ENCODE data around the gene ZBTB2. TPM values are rescaled to one million over a fixed set of nuclear protein-coding genes. Genes with fewer than 3 reads are reported as not detected.
A peak's percentile ranks its signal among the peaks of the same experiment; 100 is the strongest.

ZBTB2 gene
- total RNA-seq, 1 experiment from 2014 or later, result 14.3 TPM

DNA sequence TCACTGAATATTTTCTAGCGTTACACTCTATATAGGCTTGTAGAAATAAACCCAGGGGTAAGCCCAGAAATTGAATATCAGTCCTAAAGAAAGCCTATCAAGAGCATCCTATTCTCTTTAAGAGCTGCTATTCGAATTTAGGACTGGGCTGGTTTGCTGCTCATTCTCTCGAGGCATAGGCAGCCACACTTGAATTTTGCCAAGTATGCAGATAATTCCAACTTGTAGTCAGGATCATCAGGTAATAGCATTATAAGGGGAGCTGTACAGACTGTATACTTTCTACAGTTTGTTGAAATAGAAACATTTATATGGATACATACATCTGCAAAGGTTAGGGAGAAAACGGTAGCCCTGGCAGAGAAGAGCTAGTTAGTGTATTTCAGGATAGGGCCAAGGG is 2.1 kb upstream of the ZBTB2 start (continued):
- TF ChIP-seq, protein P1, sequence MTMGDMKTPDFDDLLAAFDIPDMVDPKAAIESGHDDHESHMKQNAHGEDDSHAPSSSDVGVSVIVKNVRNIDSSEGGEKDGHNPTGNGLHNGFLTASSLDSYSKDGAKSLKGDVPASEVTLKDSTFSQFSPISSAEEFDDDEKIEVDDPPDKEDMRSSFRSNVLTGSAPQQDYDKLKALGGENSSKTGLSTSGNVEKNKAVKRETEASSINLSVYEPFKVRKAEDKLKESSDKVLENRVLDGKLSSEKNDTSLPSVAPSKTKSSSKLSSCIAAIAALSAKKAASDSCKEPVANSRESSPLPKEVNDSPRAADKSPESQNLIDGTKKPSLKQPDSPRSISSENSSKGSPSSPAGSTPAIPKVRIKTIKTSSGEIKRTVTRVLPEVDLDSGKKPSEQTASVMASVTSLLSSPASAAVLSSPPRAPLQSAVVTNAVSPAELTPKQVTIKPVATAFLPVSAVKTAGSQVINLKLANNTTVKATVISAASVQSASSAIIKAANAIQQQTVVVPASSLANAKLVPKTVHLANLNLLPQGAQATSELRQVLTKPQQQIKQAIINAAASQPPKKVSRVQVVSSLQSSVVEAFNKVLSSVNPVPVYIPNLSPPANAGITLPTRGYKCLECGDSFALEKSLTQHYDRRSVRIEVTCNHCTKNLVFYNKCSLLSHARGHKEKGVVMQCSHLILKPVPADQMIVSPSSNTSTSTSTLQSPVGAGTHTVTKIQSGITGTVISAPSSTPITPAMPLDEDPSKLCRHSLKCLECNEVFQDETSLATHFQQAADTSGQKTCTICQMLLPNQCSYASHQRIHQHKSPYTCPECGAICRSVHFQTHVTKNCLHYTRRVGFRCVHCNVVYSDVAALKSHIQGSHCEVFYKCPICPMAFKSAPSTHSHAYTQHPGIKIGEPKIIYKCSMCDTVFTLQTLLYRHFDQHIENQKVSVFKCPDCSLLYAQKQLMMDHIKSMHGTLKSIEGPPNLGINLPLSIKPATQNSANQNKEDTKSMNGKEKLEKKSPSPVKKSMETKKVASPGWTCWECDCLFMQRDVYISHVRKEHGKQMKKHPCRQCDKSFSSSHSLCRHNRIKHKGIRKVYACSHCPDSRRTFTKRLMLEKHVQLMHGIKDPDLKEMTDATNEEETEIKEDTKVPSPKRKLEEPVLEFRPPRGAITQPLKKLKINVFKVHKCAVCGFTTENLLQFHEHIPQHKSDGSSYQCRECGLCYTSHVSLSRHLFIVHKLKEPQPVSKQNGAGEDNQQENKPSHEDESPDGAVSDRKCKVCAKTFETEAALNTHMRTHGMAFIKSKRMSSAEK (CRISPR knock-in tag; IDR thresholded peaks at IDR 0.05; ENCODE audit: borderline replicate concordance), result no peak
- TF ChIP-seq ZNF138 (CRISPR knock-in tag; conservative IDR thresholded peaks at IDR 0.05) (no peak), MLX (CRISPR knock-in tag; IDR thresholded peaks at IDR 0.05) (no peak), RORB (CRISPR knock-in tag; IDR thresholded peaks at IDR 0.05) (no peak), ATF2 (CRISPR knock-in tag; IDR thresholded peaks at IDR 0.05; ENCODE audit: borderline replicate concordance, low read depth) (no peak)

DNA sequence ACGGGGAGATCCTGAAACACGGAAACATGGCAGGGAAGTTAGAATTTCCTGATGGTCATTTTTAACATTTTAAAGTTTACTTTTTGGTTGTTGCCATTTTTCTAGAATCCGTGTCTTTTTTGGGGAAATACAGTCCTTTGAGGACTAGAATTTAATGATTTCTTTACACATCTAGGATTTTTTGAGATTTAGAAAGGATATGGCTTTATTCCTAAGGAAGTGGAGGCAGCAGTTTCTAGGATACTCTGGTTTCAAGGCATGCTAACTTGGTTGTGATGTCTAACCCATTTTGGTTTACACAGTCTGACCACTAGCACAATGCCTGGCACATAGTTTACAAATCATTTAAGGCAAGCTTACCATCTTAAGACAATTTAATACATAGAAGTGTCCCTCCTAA is 1.1 kb upstream of the ZBTB2 start:
- Mint-ChIP-seq H3K27me3 (ENCODE audit: low read depth) (no peaks in the 10 kb centered on the region), H3K4me1 (peaks cover 47% of the 10 kb centered on the region), H3K4me3 (peak overlapping the region; percentile 93), H3K36me3 (peaks cover 25% of the 10 kb centered on the region), H3K9me3 (no peaks in the 10 kb centered on the region), H3K27ac (peak overlapping the region; percentile 99)
- no peak for ATAC-seq
- DNase-seq (ENCODE audit: low spot score), result no peak
- CTCF ChIA-PET, result interaction anchor here (1.1 kb wide), 1 partner anchor 14 kb away, joined by 3 read pairs; no protein-coding TSS in a partner anchor
- POLR2A ChIA-PET, result no interaction called here
- TF ChIP-seq, protein P1 (CRISPR knock-in tag; IDR thresholded peaks at IDR 0.05; ENCODE audit: borderline replicate concordance), result no peak
- TF ChIP-seq JAZF1 (CRISPR knock-in tag; IDR thresholded peaks at IDR 0.05), result no peak
- no peak for TF ChIP-seq TCF7 (CRISPR knock-in tag; IDR thresholded peaks at IDR 0.05; ENCODE audit: low read depth)
- TF ChIP-seq SMAD4 (CRISPR knock-in tag; IDR thresholded peaks at IDR 0.05), result no peak
- no peak for TF ChIP-seq OVOL2 (CRISPR knock-in tag; IDR thresholded peaks at IDR 0.05; ENCODE audit: borderline replicate concordance)
- no peak for TF ChIP-seq USF2 (CRISPR knock-in tag; IDR thresholded peaks at IDR 0.05)
- TF ChIP-seq, protein P2, sequence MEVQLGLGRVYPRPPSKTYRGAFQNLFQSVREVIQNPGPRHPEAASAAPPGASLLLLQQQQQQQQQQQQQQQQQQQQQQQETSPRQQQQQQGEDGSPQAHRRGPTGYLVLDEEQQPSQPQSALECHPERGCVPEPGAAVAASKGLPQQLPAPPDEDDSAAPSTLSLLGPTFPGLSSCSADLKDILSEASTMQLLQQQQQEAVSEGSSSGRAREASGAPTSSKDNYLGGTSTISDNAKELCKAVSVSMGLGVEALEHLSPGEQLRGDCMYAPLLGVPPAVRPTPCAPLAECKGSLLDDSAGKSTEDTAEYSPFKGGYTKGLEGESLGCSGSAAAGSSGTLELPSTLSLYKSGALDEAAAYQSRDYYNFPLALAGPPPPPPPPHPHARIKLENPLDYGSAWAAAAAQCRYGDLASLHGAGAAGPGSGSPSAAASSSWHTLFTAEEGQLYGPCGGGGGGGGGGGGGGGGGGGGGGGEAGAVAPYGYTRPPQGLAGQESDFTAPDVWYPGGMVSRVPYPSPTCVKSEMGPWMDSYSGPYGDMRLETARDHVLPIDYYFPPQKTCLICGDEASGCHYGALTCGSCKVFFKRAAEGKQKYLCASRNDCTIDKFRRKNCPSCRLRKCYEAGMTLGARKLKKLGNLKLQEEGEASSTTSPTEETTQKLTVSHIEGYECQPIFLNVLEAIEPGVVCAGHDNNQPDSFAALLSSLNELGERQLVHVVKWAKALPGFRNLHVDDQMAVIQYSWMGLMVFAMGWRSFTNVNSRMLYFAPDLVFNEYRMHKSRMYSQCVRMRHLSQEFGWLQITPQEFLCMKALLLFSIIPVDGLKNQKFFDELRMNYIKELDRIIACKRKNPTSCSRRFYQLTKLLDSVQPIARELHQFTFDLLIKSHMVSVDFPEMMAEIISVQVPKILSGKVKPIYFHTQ (CRISPR knock-in tag; IDR thresholded peaks at IDR 0.05), result no peak
- TF ChIP-seq CBFB (CRISPR knock-in tag; IDR thresholded peaks at IDR 0.05; ENCODE audit: low read depth), result no peak
- TF ChIP-seq GTF2I (CRISPR knock-in tag; conservative IDR thresholded peaks at IDR 0.05), result no peak
- no peak for TF ChIP-seq CREM (CRISPR knock-in tag; IDR thresholded peaks at IDR 0.05)
- TF ChIP-seq CREB1 (CRISPR knock-in tag; IDR thresholded peaks at IDR 0.05), result no peak
- no peak for TF ChIP-seq MLX (CRISPR knock-in tag; IDR thresholded peaks at IDR 0.05)
- no peak for TF ChIP-seq FOXP4 (CRISPR knock-in tag; IDR thresholded peaks at IDR 0.05)
